GM18870 (cell line): ENCODE measurements around the gene BCLAF1.

Experiments
- ATAC-seq: cut with Tn5 transposase; IDR thresholded peaks from one replicate; pipeline ENCODE4 v1.9.1; 2021; ENCODE audit warnings: moderate library complexity; ENCODE audit not compliant: unreplicated experiment

The BCLAF1 gene

GRCh38 chr6:136289579-136290409 lies at the start of gene BCLAF1:
Gene BCLAF1 (minus strand): TSS chr6:136289846. CDS start chr6:136279866, 9,980 bp downstream.
- ATAC-seq: peak; percentile 95

- ATAC-seq: no peak
Measured at GRCh38 chr6:136338486-136338885, 48.8 kb upstream of the BCLAF1 start.

- no peak for ATAC-seq
Measured at GRCh38 chr6:136337606-136338005, 48.0 kb upstream of the BCLAF1 start.

- ATAC-seq: no peak
Measured at GRCh38 chr6:136337121-136337520, 47.5 kb upstream of the BCLAF1 start.

- no peak for ATAC-seq
Measured at GRCh38 chr6:136335736-136336363, 46.2 kb upstream of the BCLAF1 start.

- no peak for ATAC-seq
Measured at GRCh38 chr6:136334853-136335252, 45.2 kb upstream of the BCLAF1 start.

- no peak for ATAC-seq
Measured at GRCh38 chr6:136334465-136334846, 44.8 kb upstream of the BCLAF1 start.

GRCh38 chr6:136333824-136334464 lies 44.3 kb upstream of the BCLAF1 start:
- ATAC-seq: no peak

GRCh38 chr6:136331461-136331860 lies 41.8 kb upstream of the BCLAF1 start:
- ATAC-seq: no peak

- no peak for ATAC-seq
Measured at GRCh38 chr6:136330634-136331033, 41.0 kb upstream of the BCLAF1 start.

- ATAC-seq: no peak
Measured at GRCh38 chr6:136326038-136326553, 36.5 kb upstream of the BCLAF1 start.

GRCh38 chr6:136324686-136325380 lies 35.2 kb upstream of the BCLAF1 start:
- no peak for ATAC-seq

- no peak for ATAC-seq
Measured at GRCh38 chr6:136323431-136324112, 33.9 kb upstream of the BCLAF1 start.

GRCh38 chr6:136319732-136320131 lies 30.1 kb upstream of the BCLAF1 start:
- ATAC-seq: no peak

- ATAC-seq: no peak
Measured at GRCh38 chr6:136318676-136319075, 29.0 kb upstream of the BCLAF1 start.

GRCh38 chr6:136317971-136318370 lies 28.3 kb upstream of the BCLAF1 start:
- ATAC-seq: no peak

- ATAC-seq: peak; percentile 65
Measured at GRCh38 chr6:136317021-136317694, 27.5 kb upstream of the BCLAF1 start.

- ATAC-seq: no peak
Measured at GRCh38 chr6:136315594-136315993, 25.9 kb upstream of the BCLAF1 start.

- ATAC-seq: no peak
Measured at GRCh38 chr6:136312975-136313374, 23.3 kb upstream of the BCLAF1 start.

- no peak for ATAC-seq
Measured at GRCh38 chr6:136309729-136310311, 20.2 kb upstream of the BCLAF1 start.
